ENCODE results near the gene NFATC1.
"Not testable (repeated sequence)": the region's sequence is repeated elsewhere in the genome, so short reads cannot be mapped to it uniquely, and the experiment has no call there.

The NFATC1 gene

GRCh38 chr18:79479116-79479760, 83.5 kb downstream of the NFATC1 start:
- DNase-seq: no peak

- no peak for DNase-seq
Observed at GRCh38 chr18:79479761-79480161, 84.0 kb downstream of the NFATC1 start.

GRCh38 chr18:79480171-79481045, 84.7 kb downstream of the NFATC1 start:
- DNase-seq: no peak

- DNase-seq: no peak
Observed at GRCh38 chr18:79481046-79481790, 85.5 kb downstream of the NFATC1 start.

GRCh38 chr18:79483393-79483792, 87.7 kb downstream of the NFATC1 start:
- DNase-seq: not testable (repeated sequence)

GRCh38 chr18:79483971-79484491, 88.3 kb downstream of the NFATC1 start:
- no peak for DNase-seq

GRCh38 chr18:79484661-79485621, 89.2 kb downstream of the NFATC1 start:
- DNase-seq: no peak

- no peak for DNase-seq
Observed at GRCh38 chr18:79485788-79486355, 90.1 kb downstream of the NFATC1 start.

GRCh38 chr18:79486356-79487182, 90.8 kb downstream of the NFATC1 start:
- no peak for DNase-seq

- no peak for DNase-seq
Observed at GRCh38 chr18:79487183-79487800, 91.6 kb downstream of the NFATC1 start.

- DNase-seq: no peak
Observed at GRCh38 chr18:79487801-79488201, 92.1 kb downstream of the NFATC1 start.

GRCh38 chr18:79488311-79489050, 92.8 kb downstream of the NFATC1 start:
- DNase-seq: no peak

GRCh38 chr18:79489051-79489898, 93.5 kb downstream of the NFATC1 start:
- no peak for DNase-seq

GRCh38 chr18:79489899-79490625, 94.3 kb downstream of the NFATC1 start:
- DNase-seq: no peak

- no peak for DNase-seq
Observed at GRCh38 chr18:79490626-79491041, 94.9 kb downstream of the NFATC1 start.

GRCh38 chr18:79491081-79491551, 95.4 kb downstream of the NFATC1 start:
- DNase-seq: no peak

- no peak for DNase-seq
Observed at GRCh38 chr18:79493211-79493800, 97.6 kb downstream of the NFATC1 start.
